Measurements from ENCODE around the gene GGCT.

The GGCT gene

DNA sequence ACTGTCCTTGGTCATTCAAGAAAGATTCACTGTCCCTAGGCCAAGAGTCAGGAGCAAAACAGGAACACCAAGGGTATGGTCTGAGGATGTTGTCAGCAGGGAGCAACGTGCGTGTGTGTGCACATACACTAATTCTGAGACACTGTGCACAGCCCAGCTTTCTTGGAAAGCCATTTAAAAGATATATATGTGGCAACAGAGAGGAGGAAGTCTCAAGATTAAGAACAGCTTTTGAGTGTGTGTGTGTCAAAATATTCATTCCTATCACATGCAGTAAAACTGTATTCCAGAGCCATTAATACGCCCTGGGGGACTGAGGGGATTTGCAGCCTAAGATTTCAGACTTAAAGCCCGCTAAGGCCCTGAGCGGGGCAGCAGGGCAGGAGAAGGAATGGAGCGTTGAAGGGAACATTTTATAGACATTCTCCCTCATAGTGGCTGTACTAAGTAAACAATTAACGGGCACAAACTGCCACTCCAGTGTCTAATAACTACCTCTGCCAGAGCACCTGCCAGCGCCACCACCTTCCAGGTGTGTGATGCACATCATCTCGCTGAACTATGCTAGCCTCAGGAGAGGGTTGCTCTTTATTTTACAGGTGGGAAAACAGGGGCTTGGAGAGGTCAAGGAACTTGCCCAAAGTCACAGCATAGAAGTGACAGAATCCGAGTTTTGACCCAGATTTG, 28.0 kb downstream of the GGCT start:
- no peak for DNase-seq

DNA sequence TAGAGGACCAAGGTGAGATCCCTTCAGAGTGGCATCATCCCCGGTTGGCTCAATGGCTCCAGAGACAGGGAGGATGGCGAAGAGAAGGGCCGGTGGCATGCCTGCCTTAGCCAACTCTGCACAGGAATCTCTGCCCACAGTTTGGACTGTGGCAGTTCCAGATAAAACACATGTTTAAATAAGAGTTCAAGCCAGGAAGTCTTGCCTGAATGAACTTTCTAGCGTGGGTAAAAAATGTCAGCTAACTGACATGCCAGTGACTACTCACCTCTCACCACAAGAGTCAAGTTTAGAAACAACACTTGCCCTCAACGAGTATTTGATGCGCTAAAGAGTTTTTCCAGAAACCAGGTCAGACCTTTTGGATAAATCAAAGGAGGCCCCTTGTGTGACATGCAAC, 29.0 kb downstream of the GGCT start:
- DNase-seq = no peak

DNA sequence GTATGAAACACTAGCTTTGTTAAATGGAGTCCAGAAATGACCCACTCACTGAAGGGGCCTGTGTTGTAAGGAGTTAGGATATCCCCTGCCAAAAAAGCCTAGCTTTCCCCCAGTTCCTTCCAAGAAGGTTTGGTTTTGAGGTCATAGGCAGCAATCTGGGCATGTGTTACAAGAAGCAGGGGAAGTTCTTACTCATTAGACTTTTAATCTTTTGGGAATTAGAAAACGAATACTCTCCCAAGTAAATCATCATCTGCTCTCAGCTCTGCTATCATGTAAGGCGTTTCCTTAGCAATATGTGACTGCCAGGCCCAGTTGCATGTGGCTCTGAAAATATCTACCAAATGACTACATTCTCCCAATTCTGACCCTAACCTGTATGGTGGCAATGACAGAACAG, 29.7 kb downstream of the GGCT start:
- no peak for DNase-seq

DNA sequence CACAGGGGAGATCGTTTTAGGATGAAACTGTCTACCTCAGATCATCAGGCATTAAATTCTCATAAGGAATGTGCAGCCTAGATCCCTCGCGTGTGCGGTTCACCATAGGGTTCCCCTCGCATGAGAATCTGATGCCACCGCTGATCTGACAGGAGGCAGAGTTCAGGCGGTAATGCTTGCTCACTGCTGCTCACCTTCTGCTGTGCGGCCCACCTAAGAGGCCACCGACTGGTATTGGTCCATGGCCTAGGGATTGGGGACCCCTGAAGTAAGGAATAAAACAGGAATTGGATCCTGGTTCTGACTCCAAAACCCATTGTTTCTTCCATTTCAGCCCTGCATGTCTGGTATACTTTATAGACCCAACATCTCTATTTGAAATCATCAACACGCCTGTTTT, 30.1 kb downstream of the GGCT start:
- DNase-seq = no peak

DNA sequence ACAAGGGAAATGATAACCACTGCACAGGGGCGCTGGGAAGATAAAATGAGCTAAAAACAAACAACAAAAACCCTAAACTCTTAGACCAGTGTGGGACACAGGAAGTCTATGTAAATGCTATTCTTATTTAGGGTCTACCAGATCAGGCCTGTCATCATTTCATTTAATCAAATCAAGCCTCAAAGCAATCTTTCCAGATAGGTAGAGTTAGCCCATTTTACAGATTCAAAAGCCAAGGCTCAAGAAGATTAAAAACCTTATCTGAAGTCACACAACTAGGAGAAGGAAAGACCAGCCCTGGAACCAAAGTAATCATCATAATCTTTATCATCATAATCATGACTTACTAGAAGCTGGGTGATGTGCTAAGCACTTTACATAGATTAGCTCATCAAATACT, 30.7 kb downstream of the GGCT start:
- no peak for DNase-seq

DNA sequence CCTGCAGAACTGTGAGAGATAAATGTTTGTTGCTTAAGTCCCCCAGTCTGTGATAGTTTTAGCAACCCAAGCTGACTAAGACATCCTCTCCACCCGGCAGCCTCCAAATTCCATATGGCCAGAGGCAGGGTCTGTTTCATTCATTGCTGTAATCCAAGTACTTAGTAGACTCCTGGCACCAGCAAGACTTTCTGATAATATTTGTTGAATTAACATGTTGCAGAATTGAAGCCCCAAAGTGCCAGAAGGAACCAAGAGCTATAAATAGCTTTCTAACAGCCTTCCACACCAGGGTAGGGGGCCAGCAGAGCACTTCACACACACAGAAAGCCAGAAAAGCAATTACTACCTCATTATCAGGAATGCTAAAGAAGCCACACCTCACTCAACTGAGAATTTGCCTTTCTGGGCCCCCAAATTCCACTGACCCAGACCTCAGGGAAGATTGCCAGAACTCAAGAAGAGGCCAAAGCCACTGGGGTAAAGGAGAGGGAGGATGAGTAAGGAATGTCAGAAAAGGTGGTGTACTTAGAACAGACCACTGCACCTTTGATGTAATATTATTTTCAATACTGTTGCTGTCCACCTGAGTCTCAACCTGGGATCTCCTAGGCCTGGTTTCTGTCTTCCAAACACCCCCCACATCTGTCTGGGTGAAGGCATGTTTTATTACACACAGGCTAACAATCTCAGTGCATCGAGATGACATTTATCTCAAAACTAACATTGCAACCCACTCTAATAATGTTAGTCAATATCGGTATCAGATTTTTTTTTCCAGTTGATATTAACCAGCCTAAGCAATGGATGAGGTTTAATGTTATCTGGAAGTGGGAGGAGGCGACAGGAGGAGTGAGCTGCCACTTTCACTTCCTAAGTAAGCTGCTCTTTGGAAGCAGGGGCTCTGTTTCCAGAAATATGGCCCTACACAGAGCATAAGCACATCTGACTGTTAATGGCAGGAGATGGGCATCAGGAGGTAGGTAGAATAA, 31.5 kb downstream of the GGCT start:
- DNase-seq = no peak

DNA sequence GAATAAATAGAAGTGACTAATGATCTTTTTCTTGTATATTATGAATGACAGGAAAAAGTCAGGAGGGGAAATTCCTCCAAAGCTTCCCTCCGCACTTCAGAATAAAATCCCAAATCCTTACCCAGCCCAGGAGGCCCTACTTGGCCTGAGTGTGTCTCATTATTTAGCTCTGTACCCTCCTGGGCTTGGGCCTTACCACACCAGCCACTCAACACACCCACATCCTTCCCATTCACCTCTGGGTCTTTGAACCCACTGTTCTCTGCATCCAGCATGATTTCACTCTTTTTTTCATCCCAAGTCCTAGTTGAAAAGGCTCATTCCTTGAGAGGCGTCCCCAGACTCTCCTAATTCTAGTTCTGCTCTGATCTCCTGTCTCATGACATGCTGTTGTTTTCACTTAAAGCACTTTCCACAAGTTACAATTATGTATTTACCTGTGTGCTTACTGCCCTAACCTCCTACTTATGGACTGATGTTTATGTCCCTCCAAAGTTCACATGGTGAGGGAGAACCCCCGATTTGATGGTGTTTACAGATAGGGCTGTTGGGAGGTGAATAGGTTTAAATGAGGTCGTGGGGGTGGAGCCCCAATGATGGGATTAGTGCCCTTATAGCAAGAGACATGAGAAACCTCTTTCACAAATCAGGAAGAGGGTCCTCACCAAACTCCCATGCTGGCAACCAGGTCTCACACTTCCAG, 32.4 kb downstream of the GGCT start:
- no peak for DNase-seq

DNA sequence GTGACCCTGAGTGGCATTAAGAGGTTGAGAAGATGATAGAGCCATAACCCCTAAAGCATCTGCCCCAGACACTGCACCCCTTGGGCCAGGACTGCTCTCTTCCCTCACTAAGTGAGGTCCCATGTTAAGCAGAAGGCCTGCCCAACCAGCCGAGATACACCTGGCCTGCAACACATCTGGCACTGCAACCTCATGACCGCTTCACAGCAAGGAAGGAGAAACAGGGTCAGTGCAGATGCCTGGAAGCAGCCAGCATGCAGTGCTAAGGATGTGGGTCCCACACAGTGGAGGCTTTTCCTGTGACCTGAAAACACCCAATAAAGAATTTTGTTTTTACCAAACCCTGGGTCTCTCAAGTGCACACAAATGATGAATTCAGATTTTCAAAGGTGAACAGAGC, 33.4 kb downstream of the GGCT start:
- DNase-seq = no peak

DNA sequence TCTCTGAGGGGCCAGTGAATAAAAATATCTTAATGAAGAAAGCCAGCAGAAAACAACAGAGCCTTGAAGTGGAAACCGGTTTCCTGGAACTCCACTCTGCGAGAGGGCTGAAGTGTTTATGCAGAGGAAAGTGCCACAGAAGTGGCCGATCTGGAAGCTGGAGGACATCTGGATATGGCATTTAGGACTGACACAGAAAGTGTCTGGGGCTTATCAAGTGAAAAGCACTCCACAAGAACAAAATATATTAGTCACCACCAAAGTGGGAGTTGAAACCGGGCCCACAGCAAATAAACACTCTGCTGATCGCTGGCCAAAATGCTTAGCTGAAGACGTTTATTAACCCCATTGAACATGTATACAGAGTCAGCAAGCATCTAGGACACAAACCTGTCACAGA, 33.9 kb downstream of the GGCT start:
- no peak for DNase-seq

DNA sequence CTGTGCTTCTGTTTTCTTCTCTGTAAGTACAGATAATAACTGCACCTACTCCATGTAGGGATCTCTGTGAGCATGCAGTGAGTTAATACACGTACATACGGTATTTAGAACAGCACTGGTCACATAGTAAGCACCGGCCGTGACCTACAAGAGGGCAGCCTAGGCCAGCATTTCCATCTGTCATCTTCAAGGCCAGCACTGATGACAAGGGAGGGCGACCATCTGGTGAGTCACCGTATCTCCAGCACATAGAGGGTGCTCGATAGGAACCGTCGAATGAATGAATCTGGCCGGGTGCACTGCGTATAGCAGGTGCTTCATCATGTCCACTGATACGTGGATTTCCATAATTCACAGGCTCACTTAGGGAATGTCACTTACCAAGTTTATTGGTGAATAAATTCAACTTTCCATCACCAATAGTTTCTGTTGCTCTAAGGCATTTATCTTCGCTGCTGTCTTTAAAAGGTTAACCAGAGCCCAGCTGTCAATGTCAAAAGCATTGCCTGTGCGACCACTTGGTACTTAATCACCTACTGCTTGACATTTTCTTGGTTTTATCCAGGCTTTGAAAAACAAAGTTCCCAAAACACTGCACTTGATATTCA, 34.4 kb downstream of the GGCT start:
- DNase-seq = no peak

DNA sequence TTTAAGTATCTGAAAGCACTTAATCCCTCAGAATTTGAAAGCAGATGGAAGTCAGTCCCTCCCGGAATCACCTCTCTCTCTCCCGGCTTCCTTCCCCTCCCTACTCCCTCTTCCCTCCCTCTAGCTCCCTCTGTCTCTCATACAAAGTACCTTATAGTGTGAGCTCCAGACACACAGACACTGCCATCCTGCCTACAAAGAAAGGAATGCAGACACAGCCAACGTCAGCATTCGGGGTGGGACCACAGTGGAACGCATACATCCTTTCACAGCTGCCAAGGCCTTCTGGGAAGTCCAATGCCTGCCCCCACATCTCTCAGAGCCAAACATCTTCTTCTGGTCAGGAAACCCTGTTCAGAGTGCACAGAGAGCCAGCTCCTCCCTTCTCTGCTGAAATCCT, 35.3 kb downstream of the GGCT start:
- DNase-seq = no peak

DNA sequence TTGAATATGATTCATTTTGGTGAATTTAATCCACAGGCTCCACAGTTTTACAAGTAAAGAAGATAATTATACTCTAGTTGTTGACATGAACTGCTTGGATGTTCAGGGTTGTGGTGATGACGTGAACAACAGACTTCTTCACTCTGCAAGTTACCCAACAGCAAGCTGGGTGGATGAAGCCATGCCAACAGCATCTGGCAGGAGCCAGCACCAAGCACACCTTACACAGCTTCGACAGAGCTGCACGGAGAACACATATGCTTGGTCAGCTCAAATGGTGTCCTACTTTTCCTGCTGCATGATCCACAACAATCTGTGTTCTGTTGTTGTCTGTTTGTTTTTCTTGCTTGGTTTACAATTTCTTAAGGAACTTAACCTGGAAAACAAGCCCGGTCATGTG, 35.8 kb downstream of the GGCT start:
- no peak for DNase-seq

DNA sequence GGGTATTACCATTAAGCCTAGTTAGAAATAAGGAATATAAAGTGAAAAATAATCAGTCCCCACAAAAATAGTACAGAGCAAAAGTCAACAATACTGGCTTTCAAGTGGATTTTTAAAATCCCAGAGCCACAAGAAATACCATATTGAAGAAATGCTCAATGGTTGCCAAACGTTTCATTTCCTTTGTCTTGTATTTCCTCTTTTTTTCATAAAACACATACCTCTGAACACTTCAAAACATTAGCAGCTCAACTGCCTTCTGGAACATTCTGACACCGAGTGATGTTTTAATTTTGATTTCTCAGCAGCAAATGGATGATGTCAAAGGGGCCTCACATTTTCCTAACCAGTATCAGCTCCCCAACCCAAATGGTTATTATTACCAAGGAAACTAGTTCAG, 36.6 kb downstream of the GGCT start:
- no peak for DNase-seq

DNA sequence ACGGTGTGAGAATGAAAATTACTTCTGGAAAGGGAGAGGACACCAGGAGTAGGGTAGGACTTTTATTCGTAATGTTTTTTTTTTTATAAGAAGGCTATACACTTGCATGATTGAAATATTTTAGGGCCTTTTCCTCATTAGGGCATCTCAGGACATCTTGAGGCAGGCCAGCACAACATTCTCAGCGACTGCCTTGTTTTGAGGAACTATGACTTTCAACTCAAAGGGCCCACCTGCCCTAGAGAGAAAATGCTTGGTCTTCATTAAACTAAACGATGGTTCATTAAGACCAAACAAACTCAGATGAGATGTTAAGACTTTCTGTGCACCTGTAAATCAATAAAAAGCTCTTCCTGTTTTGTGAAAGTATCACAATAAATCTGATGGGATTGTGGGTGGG, 37.4 kb downstream of the GGCT start:
- DNase-seq = no peak

DNA sequence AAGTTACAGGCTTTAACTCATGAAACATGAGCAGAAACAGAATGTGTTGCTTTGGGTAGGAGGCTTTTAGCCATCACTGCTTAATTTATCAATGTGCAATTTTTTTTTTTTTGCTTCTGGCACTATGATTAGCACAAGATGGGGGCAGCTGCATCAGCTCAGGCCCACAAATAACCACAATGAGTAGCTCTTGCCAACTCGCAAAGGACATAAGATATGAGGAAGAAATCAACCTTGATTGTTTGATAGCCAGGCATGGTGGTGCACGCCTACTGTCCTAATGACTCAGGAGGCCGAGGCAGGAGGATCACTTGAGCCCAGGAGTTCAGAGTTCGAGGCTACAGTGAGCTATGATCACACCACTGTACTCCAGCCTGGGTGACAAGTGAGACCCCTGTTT, 38.4 kb downstream of the GGCT start:
- no peak for DNase-seq

DNA sequence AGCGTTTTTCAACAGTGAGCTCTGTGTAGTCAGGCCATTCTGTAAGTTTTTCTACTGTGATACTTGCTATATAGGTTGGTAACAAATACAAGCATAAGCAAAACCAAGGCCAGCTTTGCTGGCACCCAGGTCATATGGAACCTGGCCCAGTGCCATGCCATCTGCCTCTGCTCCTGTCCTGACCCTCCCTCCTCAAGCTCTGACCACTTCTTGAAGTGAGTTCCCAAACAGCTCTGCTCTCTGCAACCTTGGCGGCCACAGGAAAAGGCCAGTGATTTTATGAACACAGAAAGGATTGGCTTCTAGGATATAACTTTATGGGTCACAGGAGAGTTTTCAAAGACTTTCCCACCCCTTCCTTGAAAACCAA, 38.8 kb downstream of the GGCT start:
- no peak for DNase-seq

DNA sequence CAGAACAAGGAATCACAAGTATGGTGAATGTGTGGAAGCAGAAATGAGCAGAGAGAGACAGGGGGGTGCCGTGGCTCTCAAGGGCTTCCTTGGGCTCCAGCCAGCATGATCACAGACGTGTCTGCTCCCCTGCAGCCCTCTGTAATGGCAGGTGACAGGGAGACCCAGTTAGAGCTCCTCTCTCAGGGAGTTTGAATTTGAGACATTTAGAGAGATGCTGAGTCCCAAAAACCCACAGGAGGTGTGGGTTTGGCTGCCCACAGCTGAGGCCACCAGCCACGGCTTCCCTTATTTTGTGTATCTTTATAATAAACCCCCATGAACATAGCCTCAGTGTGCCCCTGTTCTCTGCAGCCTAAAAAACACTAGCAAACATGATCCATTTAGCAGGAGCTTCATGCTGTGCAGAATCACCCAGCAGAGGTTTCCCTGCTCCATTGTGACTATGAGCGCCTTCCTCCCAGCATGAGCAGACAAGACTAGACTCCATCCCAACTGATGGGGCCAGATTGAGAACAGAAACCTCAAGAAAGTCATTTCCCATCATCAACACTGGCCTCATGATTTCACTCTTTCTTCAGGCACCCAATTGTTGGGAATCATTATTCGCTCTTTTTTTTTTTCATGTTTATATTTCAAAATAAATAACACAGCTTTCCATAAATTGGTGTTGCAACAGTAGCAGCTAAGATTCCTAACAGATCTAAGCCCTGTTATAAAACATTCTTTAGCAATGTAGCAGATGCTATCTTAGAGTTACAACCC, 39.4 kb downstream of the GGCT start:
- no peak for DNase-seq

DNA sequence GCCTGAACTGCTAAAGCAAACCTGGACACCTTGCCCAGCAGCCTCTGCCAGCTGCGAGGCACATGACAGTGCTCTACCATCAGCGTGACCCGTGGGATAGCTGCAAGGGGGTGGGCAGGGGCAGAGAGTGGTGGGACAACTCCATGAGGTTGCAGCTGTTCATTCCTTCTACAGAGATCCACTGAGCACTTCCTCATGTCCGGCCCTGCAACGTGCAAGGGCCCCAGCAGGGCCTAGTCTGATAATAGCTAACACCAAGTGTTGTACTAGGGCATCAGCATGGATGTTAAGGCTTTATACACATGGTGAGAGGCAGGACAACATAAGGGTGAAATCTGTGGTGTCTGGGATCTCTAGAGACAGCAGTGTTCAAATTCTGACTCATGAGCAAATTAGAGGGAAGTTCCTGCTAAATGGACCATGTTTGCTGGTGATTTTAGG, 40.4 kb downstream of the GGCT start:
- no peak for DNase-seq

DNA sequence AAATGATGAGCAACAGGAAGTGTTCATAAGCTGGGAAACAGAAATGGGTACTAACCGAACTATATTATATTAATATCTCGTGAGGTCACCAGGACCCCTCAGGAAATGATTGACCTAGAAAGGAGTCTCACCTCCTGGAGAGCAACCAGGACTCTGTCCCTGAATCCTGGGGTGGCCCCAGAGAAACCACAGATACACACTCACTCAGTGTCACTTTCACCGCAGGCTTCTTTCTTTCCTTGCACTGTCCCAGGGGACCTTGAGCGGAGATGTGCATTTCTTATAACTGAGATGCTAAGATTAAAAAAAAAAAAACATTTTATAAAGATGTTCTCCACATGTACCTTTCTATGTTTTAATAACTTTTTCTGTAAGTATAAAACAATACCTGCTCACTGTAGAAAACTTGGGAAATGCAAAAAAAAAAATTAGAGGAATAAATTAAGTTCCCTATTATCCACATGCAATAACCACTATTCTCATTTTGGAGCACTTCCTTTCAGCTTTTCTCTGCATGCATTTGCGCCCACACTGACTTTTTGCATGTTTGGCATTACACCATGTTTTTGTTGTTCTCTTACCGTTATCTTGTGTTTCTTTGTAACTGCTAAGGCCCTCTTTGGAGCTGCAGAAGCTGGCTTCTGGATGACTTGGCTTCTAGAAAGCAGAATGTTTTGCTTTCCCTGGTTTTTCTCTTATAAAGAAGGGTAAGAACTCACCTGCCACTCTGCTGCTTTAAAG, 41.1 kb downstream of the GGCT start:
- no peak for DNase-seq

DNA sequence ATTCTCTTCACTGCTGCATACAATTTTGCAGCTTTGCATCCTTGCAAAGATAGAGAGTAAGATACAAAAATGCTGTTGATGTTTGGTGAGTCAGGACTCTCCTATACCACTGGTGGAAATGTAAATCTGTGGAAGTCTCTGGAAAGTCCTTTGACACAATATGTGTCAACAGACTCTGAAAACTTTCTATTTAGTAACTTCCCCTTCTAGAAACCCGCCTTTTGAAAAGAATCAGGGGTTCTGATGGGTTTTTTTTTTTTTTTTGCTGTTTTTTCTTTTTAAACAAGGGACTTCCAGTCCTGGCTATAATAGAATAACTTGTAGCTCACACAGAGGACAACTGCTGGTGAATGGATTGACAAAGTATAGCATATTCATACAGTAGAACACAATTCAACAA, 42.5 kb downstream of the GGCT start:
- no peak for DNase-seq

DNA sequence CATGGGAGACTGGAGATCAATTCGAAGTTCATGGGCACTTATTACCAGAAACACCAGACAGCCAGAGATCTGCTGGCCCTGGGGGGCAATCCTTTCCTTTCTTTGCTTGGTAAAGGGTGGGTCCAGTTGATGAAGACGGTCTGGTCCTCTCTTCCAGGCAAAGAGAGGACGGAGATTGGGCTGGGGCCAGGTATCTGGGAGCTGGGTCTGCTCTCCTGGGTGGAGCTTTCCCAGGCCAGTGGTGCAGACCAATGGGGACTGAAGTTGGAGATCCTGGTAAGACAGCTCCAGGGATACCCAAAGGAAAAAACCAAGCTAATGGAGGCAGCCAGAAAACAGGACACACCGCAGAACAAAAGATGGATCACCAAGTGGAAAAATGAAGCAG, 44.4 kb downstream of the GGCT start:
- no peak for DNase-seq

Measured in CD4-positive, alpha-beta T cell treated with Interleukin-4 for 4 hours (primary cell).